GM12878 (cell line): Measurements from ENCODE around the gene TAF6. TPM values are rescaled to one million over a fixed set of nuclear protein-coding genes. Genes with fewer than 3 reads are reported as not detected.
A peak's percentile ranks its signal among the peaks of the same experiment; 100 is the strongest.

ENCODE experiments used
- CHD2 ChIP-seq: IDR thresholded peaks from 2 replicates; pipeline ENCODE4 v1.6.1; 2011; ENCODE audit warnings: low read depth, low read length, improper control_type of control experiment, borderline replicate concordance
- CHD4 ChIP-seq: fragments of 200-600 bp; sonication (generic); IDR thresholded peaks from 2 replicates; pipeline ENCODE4 v1.6.1; 2016; ENCODE audit warnings: mild to moderate bottlenecking
- CUX1 ChIP-seq: IDR thresholded peaks from 2 replicates; pipeline ENCODE4 v1.6.1; 2012; ENCODE audit warnings: improper control_type of control experiment, low read depth, low read length; ENCODE audit not compliant: insufficient replicate concordance
- E4F1 ChIP-seq: fragments of 450-650 bp; IDR thresholded peaks from 2 replicates; pipeline ENCODE4 v1.6.1; 2018; ENCODE audit warnings: borderline replicate concordance, mild to moderate bottlenecking; ENCODE audit not compliant: partially characterized antibody
- IKZF2 ChIP-seq, 2 experiments: fragments of 450-650 bp; IDR thresholded peaks; 2 replicates each; pipeline ENCODE4 v1.6.1; 2017; ENCODE audit warnings: mild to moderate bottlenecking in 2 of 2, moderate library complexity in 2 of 2
- JUND ChIP-seq: IDR thresholded peaks from 2 replicates; pipeline ENCODE4 v1.6.1; 2012; ENCODE audit warnings: low read depth, mild to moderate bottlenecking, low read length, improper control_type of control experiment, moderate library complexity
- MEF2A ChIP-seq: IDR thresholded peaks from 2 replicates; pipeline ENCODE4 v1.6.1; 2011; ENCODE audit warnings: low read depth, mild to moderate bottlenecking, low read length, moderate library complexity; ENCODE audit not compliant: insufficient read depth
- NBN ChIP-seq: fragments of 450-650 bp; IDR thresholded peaks from 2 replicates; pipeline ENCODE4 v1.6.1; 2016
- NKRF ChIP-seq: fragments of 450-650 bp; conservative IDR thresholded peaks from 2 replicates; pipeline ENCODE4 v1.6.1; 2017; ENCODE audit warnings: mild to moderate bottlenecking, moderate library complexity
- POLR2AphosphoS2 ChIP-seq: IDR thresholded peaks from 2 replicates; pipeline ENCODE4 v1.6.1; 2011; ENCODE audit warnings: low read depth, mild to moderate bottlenecking, low read length, improper control_type of control experiment, moderate library complexity
- SRF ChIP-seq, 2 experiments: IDR thresholded peaks; 2 replicates each; pipeline ENCODE4 v1.6.1; 2011; ENCODE audit warnings: low read depth in 2 of 2, low read length in 2 of 2, mild to moderate bottlenecking in 1 of 2, moderate library complexity in 1 of 2
- USF1 ChIP-seq: IDR thresholded peaks from 2 replicates; pipeline ENCODE4 v1.6.1; 2011; ENCODE audit warnings: borderline replicate concordance, low read depth, mild to moderate bottlenecking, moderate library complexity, mixed read lengths, low read length; ENCODE audit not compliant: insufficient read depth; ENCODE audit errors: extremely low read length
- ZBTB40 ChIP-seq: fragments of 450-650 bp; IDR thresholded peaks from 2 replicates; pipeline ENCODE4 v1.6.1; 2016; ENCODE audit warnings: mild to moderate bottlenecking, moderate library complexity, borderline replicate concordance
- polyA plus RNA-seq, 11 experiments: library from polyadenylated mRNA; depleted of rRNA in 4 of 11; unstranded in 6 of 11; stranded (reverse) in 5 of 11; fragments of >200 nt; fragmentation: Nextera tagmentation in 4 of 11; fragmentation: Illumina TruSeq in 1 of 11; extraction: Ambion mirVana in 4 of 11; extraction: Trizol in 1 of 11; gene quantifications; 1 replicate in 1 of 11; 2 replicates in 10 of 11; pipeline versions ENCODE4 v1.2.1 to v1.2.3, GENCODE V29; 2011 to 2016; ENCODE audit warnings: inconsistent platforms in 2 of 11, missing spikeins in 2 of 11, low read depth in 1 of 11
- total RNA-seq, 4 experiments: library from RNA; depleted of rRNA in 3 of 4; stranded (reverse); fragments of >200 nt in 3 of 4; fragmentation: Illumina TruSeq in 1 of 4; extraction: Trizol in 1 of 4; gene quantifications; 2 replicates each; pipeline versions ENCODE4 v1.2.1 to v1.2.3, GENCODE V29; 2013 to 2021

TAF6 gene
- total and polyA plus RNA-seq, 10 of the 15 experiments (the other 5 are each of a cell fraction or from before 2014, with no cell fraction given) = 0.27 to 42.6 (median 17.0) TPM

GRCh38 chr7:100100420-100101015 lies 18.6 kb downstream of the TAF6 start (continued):
- 0 out of 4 replicates have a peak, but pooled peaks of 1 of the 2 experiments have one; percentile 25 for TF ChIP-seq SRF (IDR thresholded peaks at IDR 0.05; ENCODE audit: low read depth in 2 of 2, low read length in 2 of 2)
- TF ChIP-seq CHD4 = no peak
- TF ChIP-seq NKRF = peak; percentile 100
- TF ChIP-seq JUND = no peak
- no peak for TF ChIP-seq CUX1
- TF ChIP-seq E4F1 = peak; percentile 88
- TF ChIP-seq USF1 = no peak
- TF ChIP-seq MEF2A = 0 out of 2 replicates have a peak, but pooled peaks have one; percentile 26
- peak; percentile 96 for TF ChIP-seq ZBTB40
- peak; percentile 97 for TF ChIP-seq NBN
- TF ChIP-seq IKZF2 (IDR thresholded peaks at IDR 0.05) = peak; percentile 79 to 88
- TF ChIP-seq POLR2AphosphoS2 = no peak; the same call in 1 of the 2 replicates
- peak; percentile 96 for TF ChIP-seq CHD2
